CD4-positive, alpha-beta memory T cell (primary cell): ENCODE results near the gene ARRDC2. TPM values are rescaled to one million over a fixed set of nuclear protein-coding genes. Genes with fewer than 3 reads are reported as not detected.
A peak's percentile ranks its signal among the peaks of the same experiment; 100 is the strongest.
"Not testable (repeated sequence)": the region's sequence is repeated elsewhere in the genome, so short reads cannot be mapped to it uniquely, and the experiment has no call there.

ENCODE experiments used
- CTCF ChIA-PET: fragments of 350-600 bp; sonication (Branson Sonifier 250); formaldehyde crosslinking; loops from one replicate; lab custom pipeline; 2021; ENCODE audit warnings: inconsistent platforms; ENCODE audit not compliant: partially characterized antibody; lab: Charles Lee
- POLR2A ChIA-PET: fragments of 350-600 bp; sonication (Branson Sonifier 250); formaldehyde crosslinking; loops from one replicate; lab custom pipeline; 2021; ENCODE audit not compliant: partially characterized antibody; lab: Charles Lee
- DNase-seq, 5 donors: peaks; one replicate each; pipeline versions ENCODE4 v3.0.0 to v3.0.0-alpha.2; 2020 to 2022; ENCODE audit warnings: mixed read lengths in 1 of 5
- H3K27ac ChIP-seq: one replicate; pipeline ENCODE4 v1.7.0; 2013; ENCODE audit warnings: low read depth, low read length
- H3K27me3 ChIP-seq: 2 replicates; pipeline ENCODE4 v1.7.0; 2013; ENCODE audit warnings: mild to moderate bottlenecking, low read length, moderate library complexity; ENCODE audit not compliant: insufficient read depth
- H3K36me3 ChIP-seq: 2 replicates; pipeline ENCODE4 v1.7.0; 2013; ENCODE audit warnings: mild to moderate bottlenecking, low read length, moderate library complexity; ENCODE audit not compliant: insufficient read depth
- H3K4me1 ChIP-seq: 2 replicates; pipeline ENCODE4 v1.7.0; 2013; ENCODE audit warnings: mild to moderate bottlenecking, low read length, moderate library complexity; ENCODE audit not compliant: insufficient read depth
- H3K4me3 ChIP-seq, 2 donors: one replicate each; pipeline ENCODE4 v1.7.0; 2013; ENCODE audit warnings: low read length in 2 of 2, mild to moderate bottlenecking in 1 of 2
- H3K9me3 ChIP-seq, 2 donors: one replicate each; pipeline ENCODE4 v1.7.0; 2013; ENCODE audit warnings: low read length in 2 of 2, control low read depth in 1 of 2; ENCODE audit not compliant: control insufficient read depth in 1 of 2
- H3K27ac Mint-ChIP-seq, 7 donors: one replicate each; pipeline ENCODE4 v1.8.0; 2020 to 2021; ENCODE audit warnings: mixed read lengths in 7 of 7, mild to moderate bottlenecking in 6 of 7, inconsistent platforms in 3 of 7, moderate library complexity in 3 of 7
- H3K27me3 Mint-ChIP-seq, 2 donors: one replicate each; pipeline ENCODE4 v1.8.0; 2020 to 2021; ENCODE audit warnings: mixed read lengths in 2 of 2
- H3K36me3 Mint-ChIP-seq, 2 donors: one replicate each; pipeline ENCODE4 v1.8.0; 2020 to 2021; ENCODE audit warnings: mixed read lengths in 2 of 2, inconsistent platforms in 1 of 2, mild to moderate bottlenecking in 1 of 2
- H3K4me1 Mint-ChIP-seq, 4 donors: one replicate each; pipeline ENCODE4 v1.8.0; 2020 to 2021; ENCODE audit warnings: mixed read lengths in 4 of 4, mild to moderate bottlenecking in 1 of 4
- H3K4me3 Mint-ChIP-seq, 8 donors: one replicate each; pipeline ENCODE4 v1.8.0; 2020 to 2021; ENCODE audit warnings: mixed read lengths in 8 of 8, mild to moderate bottlenecking in 7 of 8, moderate library complexity in 6 of 8, inconsistent platforms in 3 of 8
- H3K9me3 Mint-ChIP-seq, 8 donors: one replicate each; pipeline ENCODE4 v1.8.0; 2020 to 2021; ENCODE audit warnings: mixed read lengths in 8 of 8, mild to moderate bottlenecking in 5 of 8, inconsistent platforms in 3 of 8, moderate library complexity in 1 of 8
- intact Hi-C: fragments of 100-400 bp; cut with micrococcal nuclease; formaldehyde crosslinking; loops from one replicate; pipeline ENCODE4 v1.15.1; 2023
- polyA plus RNA-seq, 2 donors: library from polyadenylated mRNA; unstranded; fragments of 300-500 nt; fragmentation: Illumina TruSeq; gene quantifications; one replicate each; pipeline ENCODE4 v1.2.3, GENCODE V29; 2021
- total RNA-seq, 2 experiments: library from RNA; stranded (reverse); gene quantifications; one replicate each; pipeline ENCODE4 v1.2.3, GENCODE V29; 2021

Gene ARRDC2
- total and polyA plus RNA-seq, 4 experiments from 2014 or later, result 39.8 to 138 (median 92.1) TPM

- POLR2A ChIA-PET, result interaction anchor here (0.7 to 7.6 kb wide), 9 partner anchors 10 to 88 kb away, joined by 3 to 135 read pairs (median 4); partner anchors contain the start of genes ARRDC2 and CCDC124
- intact Hi-C loops, result loop anchor here (1.0 kb wide), 1 partner anchor 13 kb away; the partner anchor contains the start of gene ARRDC2
- Mint-ChIP-seq H3K4me1 (peaks cover 41 to 76% (median 60%) of the 10 kb centered on the region in 4 donors), H3K36me3 (peaks cover 0 to 3% of the 10 kb centered on the region in 2 donors), H3K9me3 (no peaks in the 10 kb centered on the region), H3K27ac (peak overlapping the region; percentile 91 to 99 (median 96)), H3K4me3 (peak overlapping the region; percentile 45 to 85 (median 68)), H3K27me3 (no peaks in the 10 kb centered on the region)
- CTCF ChIA-PET, result no interaction called here
- H3K36me3 ChIP-seq, result no peaks in the 10 kb centered on the region
- H3K4me1 ChIP-seq, result peaks cover 61% of the 10 kb centered on the region
- no peak overlapping the region for H3K4me3 ChIP-seq
- H3K27me3 ChIP-seq, result no peaks in the 10 kb centered on the region
- H3K9me3 ChIP-seq, result no peaks in the 10 kb centered on the region
- peak overlapping the region; percentile 66 for H3K27ac ChIP-seq
- DNase-seq, result peak; percentile 57 to 91 (median 64)
Observed at GRCh38 chr19:18021121-18021755, 13.3 kb downstream of the ARRDC2 start.

- peaks cover 45% of the 10 kb centered on the region for H3K4me1 ChIP-seq
- no peaks in the 10 kb centered on the region for H3K27me3 ChIP-seq
- H3K36me3 Mint-ChIP-seq, result peaks cover 0 to 3% of the 10 kb centered on the region in 2 donors
- ChIA-PET POLR2A (interaction anchor here (0.8 to 7.6 kb wide), 11 partner anchors 10 to 258 kb away, joined by 3 to 135 read pairs (median 5); partner anchors contain the start of genes ARRDC2, IL12RB1 and JUND), CTCF (interaction anchor here (0.9 to 1.6 kb wide), 5 partner anchors 16 to 90 kb away, joined by 3 to 5 read pairs (median 3); no protein-coding TSS in a partner anchor)
- peak overlapping the region; percentile 91 to 99 (median 96) for H3K27ac Mint-ChIP-seq
- no peaks in the 10 kb centered on the region for H3K27me3 Mint-ChIP-seq
- H3K36me3 ChIP-seq, result no peaks in the 10 kb centered on the region
- intact Hi-C loops, result loop anchor here (1.0 to 2.0 kb wide), 2 partner anchors 9 to 21 kb away; no protein-coding TSS in a partner anchor
- no peak overlapping the region for H3K4me3 ChIP-seq
- peaks cover 37 to 62% (median 49%) of the 10 kb centered on the region in 4 donors for H3K4me1 Mint-ChIP-seq
- peak; percentile 79 to 92 (median 81) for DNase-seq
- peak overlapping the region; percentile 57 to 80 (median 74) for H3K4me3 Mint-ChIP-seq
- H3K27ac ChIP-seq, result peak overlapping the region; percentile 73
- H3K9me3 ChIP-seq, result no peaks in the 10 kb centered on the region
- no peaks in the 10 kb centered on the region for H3K9me3 Mint-ChIP-seq
Observed at GRCh38 chr19:18023622-18024251, 15.8 kb downstream of the ARRDC2 start.

- no peaks in the 10 kb centered on the region for H3K9me3 ChIP-seq
- peak overlapping the region in 4 of 7 donors; percentile 42 to 59 (median 55) for H3K27ac Mint-ChIP-seq
- H3K36me3 ChIP-seq, result no peaks in the 10 kb centered on the region
- ChIA-PET POLR2A (interaction anchor here (5.1 to 7.6 kb wide), 2 partner anchors 11 to 16 kb away, joined by 30 to 85 read pairs; no protein-coding TSS in a partner anchor), CTCF (interaction anchor here (0.9 kb wide), 1 partner anchor 20 kb away, joined by 3 read pairs; no protein-coding TSS in a partner anchor)
- H3K27me3 Mint-ChIP-seq, result no peaks in the 10 kb centered on the region
- peaks cover 0 to 2% of the 10 kb centered on the region in 2 donors for H3K36me3 Mint-ChIP-seq
- H3K4me1 ChIP-seq, result peaks cover 25% of the 10 kb centered on the region
- no peak for DNase-seq
- H3K27ac ChIP-seq, result no peak overlapping the region
- H3K4me3 Mint-ChIP-seq, result no peak overlapping the region
- H3K27me3 ChIP-seq, result no peaks in the 10 kb centered on the region
- peaks cover 23 to 46% (median 35%) of the 10 kb centered on the region in 4 donors for H3K4me1 Mint-ChIP-seq
- H3K4me3 ChIP-seq, result no peak overlapping the region
- no peaks in the 10 kb centered on the region for H3K9me3 Mint-ChIP-seq
- intact Hi-C loops, result no loop called here
Observed at GRCh38 chr19:18027151-18027550, 19.2 kb downstream of the ARRDC2 start.

GRCh38 chr19:18029617-18030338 is 21.8 kb downstream of the ARRDC2 start:
- no peak overlapping the region for H3K27ac ChIP-seq
- no peaks in the 10 kb centered on the region for H3K9me3 Mint-ChIP-seq
- H3K4me1 ChIP-seq, result peaks cover 2% of the 10 kb centered on the region
- peaks cover 9 to 22% (median 15%) of the 10 kb centered on the region in 4 donors for H3K4me1 Mint-ChIP-seq
- H3K27me3 ChIP-seq, result no peaks in the 10 kb centered on the region
- ChIA-PET POLR2A (interaction anchor here (1.2 to 5.1 kb wide), 3 partner anchors 14 to 29 kb away, joined by 3 to 30 read pairs (median 3); no protein-coding TSS in a partner anchor), CTCF (interaction anchor here (0.6 to 2.9 kb wide), 5 partner anchors 12 to 259 kb away, joined by 3 to 9 read pairs (median 7); no protein-coding TSS in a partner anchor)
- H3K27ac Mint-ChIP-seq, result peak overlapping the region in 1 of 7 donors; percentile 63
- H3K36me3 Mint-ChIP-seq, result no peaks in the 10 kb centered on the region
- H3K4me3 Mint-ChIP-seq, result no peak overlapping the region
- intact Hi-C loops, result no loop called here
- no peaks in the 10 kb centered on the region for H3K27me3 Mint-ChIP-seq
- DNase-seq, result no peak
- H3K36me3 ChIP-seq, result no peaks in the 10 kb centered on the region
- no peaks in the 10 kb centered on the region for H3K9me3 ChIP-seq
- H3K4me3 ChIP-seq, result no peak overlapping the region

- H3K27ac ChIP-seq, H3K9me3 ChIP-seq, H3K4me3 Mint-ChIP-seq, intact Hi-C loops, H3K36me3 ChIP-seq, H3K4me3 ChIP-seq, DNase-seq, H3K27me3 ChIP-seq, H3K27me3 Mint-ChIP-seq, H3K9me3 Mint-ChIP-seq, H3K36me3 Mint-ChIP-seq, H3K4me1 ChIP-seq: not testable (repeated sequence)
- peaks cover 5 to 16% (median 10%) of the 10 kb centered on the region in 4 donors for H3K4me1 Mint-ChIP-seq
- CTCF ChIA-PET, result interaction anchor here (1.7 kb wide), 1 partner anchor 13 kb away, joined by 5 read pairs; no protein-coding TSS in a partner anchor
- POLR2A ChIA-PET, result interaction anchor here (0.7 to 1.3 kb wide), 8 partner anchors 10 to 30 kb away, joined by 3 to 5 read pairs (median 4); no protein-coding TSS in a partner anchor
- H3K27ac Mint-ChIP-seq, result peak overlapping the region in 5 of 7 donors; percentile 7 to 75 (median 26)
Observed at GRCh38 chr19:18031401-18031800, 23.4 kb downstream of the ARRDC2 start.

- intact Hi-C loops, H3K27me3 Mint-ChIP-seq, H3K4me1 ChIP-seq, H3K4me3 ChIP-seq, H3K27me3 ChIP-seq, H3K9me3 Mint-ChIP-seq, H3K27ac ChIP-seq, H3K9me3 ChIP-seq, H3K36me3 Mint-ChIP-seq, H3K4me3 Mint-ChIP-seq, H3K36me3 ChIP-seq, DNase-seq: not testable (repeated sequence)
- peaks cover 5 to 16% (median 9%) of the 10 kb centered on the region in 4 donors for H3K4me1 Mint-ChIP-seq
- POLR2A ChIA-PET, result interaction anchor here (0.8 to 1.3 kb wide), 4 partner anchors 13 to 31 kb away, joined by 3 to 5 read pairs (median 4); no protein-coding TSS in a partner anchor
- peak overlapping the region in 3 of 7 donors; percentile 19 to 61 (median 35) for H3K27ac Mint-ChIP-seq
- CTCF ChIA-PET, result interaction anchor here (1.7 kb wide), 1 partner anchor 13 kb away, joined by 5 read pairs; no protein-coding TSS in a partner anchor
Observed at GRCh38 chr19:18032102-18032501, 24.1 kb downstream of the ARRDC2 start.
